Activated CD4-positive, alpha-beta T cell treated with anti-CD3 and anti-CD28 coated beads, Interleukin-10, Interleukin-2, amounts not matched to agents 100 ng/mL and 50 ng/mL, durations not matched to agents 16 hours and 8 hours (primary cell): ENCODE results near the gene PRB2.
"Not testable (repeated sequence)": the region's sequence is repeated elsewhere in the genome, so short reads cannot be mapped to it uniquely, and the experiment has no call there.

Source experiments
- DNase-seq: peaks from one replicate; pipeline ENCODE4 v3.0.0-alpha.2; 2020

PRB2 gene

DNA sequence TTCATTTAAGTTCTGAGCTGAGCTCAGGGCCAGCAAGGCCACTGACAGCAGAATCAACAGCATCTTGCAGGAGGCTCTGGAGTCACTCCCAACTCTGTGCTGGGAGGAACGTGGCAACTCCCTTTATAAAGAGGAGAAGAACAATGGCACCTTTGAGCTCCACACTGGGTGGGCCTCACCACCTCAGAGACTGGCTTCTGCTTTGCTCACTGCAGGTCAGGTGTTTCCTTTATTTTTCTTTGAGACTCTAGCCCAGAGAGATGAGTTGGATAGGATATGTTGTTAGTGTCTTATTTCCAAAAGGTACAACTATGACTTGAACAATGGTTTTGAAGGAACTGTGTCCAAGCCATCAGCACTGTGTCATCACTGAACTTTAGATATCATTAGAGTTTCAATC, at the start of gene PRB2:
PRB2 (minus strand) TSS at position 101 of the 400 bp plus-strand sequence; CDS start at position 63, 38 bp downstream.
- not testable (repeated sequence) for DNase-seq

DNA sequence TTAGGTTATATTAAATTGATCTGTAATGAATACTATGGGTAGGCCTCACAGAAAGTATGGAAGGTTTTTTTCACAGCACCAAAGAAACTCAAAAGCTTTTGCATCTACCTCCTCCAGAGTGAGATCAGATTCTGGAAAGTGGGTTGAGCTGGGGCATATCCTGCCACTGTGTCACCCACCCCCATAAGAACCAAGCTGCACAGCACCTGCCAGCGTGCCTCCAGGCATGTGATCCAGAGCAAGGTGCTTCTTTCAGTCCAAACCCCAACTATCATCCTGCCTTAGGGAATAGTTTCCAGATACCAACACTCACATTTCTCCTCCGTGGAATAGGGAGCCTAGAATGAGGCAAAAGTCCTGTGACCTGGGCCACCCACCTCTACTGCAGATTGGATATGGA, 42.6 kb upstream of the PRB2 start:
- no peak for DNase-seq

DNA sequence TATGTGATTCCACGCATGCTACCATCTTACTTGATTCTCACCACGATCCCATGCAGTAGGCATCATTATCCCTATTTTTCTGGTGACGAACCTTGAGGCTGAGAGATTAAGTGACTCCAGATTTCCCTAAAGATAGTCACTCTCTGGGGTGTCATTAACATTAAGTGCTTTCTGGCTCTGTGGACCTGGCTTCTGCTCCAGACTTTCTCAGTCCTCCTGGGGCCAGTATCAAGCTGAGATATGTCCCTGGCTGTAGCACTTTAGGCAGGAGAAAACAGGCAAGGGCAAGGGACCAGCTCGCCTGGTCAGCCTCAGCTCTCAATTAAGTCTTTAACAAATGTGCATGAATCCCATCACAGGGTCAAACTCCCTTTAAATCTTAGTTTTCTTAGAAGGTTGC, 38.3 kb upstream of the PRB2 start:
- no peak for DNase-seq

DNA sequence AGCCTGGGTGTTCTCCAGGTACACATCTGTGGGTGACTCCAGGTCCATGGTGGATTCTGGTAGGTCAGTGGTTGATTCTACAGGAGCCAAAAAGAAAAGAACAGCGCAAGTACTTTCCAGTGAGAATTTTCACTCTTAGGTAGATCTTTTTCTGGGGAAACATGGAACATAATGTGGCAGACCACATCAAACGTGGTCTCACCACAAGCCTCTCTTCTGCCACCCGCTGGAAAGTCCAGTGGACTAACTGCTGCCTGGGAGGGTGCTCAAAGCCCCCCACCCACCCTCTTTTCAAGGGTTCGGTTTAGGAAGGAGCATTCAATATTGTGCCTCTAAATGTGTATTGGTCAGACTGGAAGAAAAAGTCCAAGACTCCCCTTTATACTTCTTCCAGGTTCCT, 36.1 kb upstream of the PRB2 start:
- DNase-seq, result no peak

DNA sequence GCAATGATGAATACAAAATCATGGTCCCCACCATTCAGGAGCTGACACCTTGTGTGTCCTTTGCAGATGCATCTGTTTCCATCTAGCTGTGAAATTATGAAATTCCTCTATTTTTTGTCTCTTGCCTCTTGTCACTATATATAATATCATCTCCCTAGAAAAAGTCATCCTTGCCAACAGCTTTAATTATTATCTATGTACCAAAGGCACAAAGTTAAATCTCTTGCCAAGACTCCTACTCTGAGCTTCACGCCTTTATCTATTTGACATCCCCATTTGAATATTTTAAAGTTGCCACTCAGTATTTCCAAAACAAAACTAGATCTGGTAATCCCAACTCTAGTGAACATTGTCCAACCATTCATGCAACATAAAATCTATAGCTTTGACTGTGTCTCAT, 32.0 kb upstream of the PRB2 start:
- no peak for DNase-seq

DNA sequence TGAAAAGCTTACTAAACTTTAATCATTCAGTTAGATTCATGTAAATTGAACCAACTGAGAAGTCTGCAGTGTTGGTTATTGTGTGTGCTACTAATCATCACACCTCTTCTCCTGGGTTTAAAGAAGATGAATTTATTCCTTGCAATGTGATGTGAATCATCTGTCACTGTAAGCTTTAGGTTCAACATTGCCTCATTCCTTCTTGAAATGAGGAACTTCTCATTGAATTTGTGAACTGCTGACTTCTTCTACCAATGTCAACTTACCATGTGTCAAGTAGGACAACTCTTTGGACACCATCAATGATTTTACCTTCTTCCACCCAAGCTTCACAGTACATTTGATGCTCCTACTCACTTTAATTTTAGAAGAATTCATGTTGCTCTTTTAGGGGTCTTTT, 17.4 kb upstream of the PRB2 start:
- DNase-seq, result no peak

DNA sequence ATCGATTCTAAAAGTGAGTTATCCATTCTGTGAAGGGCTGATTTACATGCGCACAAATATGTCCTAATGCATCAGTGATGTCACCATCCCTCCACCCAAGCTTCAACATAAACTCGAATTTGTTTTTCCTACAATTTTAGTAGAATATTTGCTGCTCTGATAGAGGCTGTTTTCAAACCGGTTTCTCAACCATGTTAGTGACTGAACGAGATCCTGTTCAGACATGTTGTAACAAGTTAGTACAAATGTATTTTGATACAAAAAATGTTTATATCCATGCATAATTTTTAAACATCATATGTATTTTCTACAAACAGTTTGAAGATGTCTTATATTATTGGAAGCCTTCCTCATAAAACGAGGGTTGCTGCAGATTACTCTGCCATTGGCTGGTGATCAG, 12.7 kb upstream of the PRB2 start:
- no peak for DNase-seq

DNA sequence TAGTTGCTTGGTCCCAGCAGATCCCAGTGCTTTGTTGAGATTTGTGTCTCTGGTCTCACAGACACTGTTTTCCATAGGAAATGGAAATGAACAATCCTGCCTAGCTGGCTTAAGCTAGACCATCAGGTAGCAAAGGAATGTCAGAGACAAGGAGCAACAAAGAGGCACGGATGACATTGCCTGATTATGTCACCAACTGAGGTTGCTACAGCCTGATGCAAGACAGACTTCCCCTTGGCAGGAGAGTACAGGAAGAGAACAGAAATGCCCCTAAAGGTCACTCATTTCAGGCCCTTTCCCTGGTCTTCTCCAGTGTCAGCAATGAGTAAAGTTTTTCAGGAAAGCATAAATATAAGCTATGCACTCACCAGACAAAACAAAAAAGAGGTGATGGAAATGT, 2.0 kb upstream of the PRB2 start:
- no peak for DNase-seq

DNA sequence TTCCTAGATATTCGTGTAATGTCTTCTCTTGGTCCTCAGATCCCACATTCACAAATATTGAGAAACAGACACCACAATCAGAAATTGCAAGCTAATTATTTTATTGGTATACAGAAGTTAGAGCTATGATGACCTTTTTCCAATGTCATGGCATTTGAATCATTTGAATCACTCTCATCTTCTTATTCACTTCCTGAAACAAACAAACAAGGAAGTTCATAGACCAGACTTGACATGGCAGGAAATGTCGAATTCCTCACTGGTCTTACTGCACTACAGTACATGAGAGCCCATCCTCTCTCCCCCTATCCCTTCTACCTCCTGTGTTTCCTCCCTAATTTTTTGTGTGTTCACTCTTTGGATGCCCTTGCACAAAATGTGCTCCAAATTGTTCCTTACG, 3.9 kb downstream of the PRB2 start:
- DNase-seq, result not testable (repeated sequence)

DNA sequence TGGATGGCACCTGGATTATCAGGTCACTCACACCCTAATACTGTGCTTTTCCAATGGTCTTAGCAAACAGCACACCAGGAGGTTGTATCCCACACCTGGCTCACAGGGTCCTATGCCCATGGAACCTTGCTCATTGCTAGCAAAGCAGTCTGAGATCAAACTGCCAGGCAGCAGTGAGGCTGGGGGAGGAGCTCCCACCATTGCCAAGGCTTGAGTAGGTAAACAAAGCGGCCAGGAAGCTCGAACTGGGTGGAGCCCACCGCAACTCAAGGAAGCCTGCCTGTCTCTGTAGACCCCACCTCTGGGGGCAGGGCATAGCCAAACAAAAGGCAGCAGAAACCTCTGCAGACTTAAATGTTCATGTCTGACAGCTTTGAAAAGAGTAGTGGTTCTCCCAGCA, 17.9 kb downstream of the PRB2 start:
- DNase-seq, result not testable (repeated sequence)

DNA sequence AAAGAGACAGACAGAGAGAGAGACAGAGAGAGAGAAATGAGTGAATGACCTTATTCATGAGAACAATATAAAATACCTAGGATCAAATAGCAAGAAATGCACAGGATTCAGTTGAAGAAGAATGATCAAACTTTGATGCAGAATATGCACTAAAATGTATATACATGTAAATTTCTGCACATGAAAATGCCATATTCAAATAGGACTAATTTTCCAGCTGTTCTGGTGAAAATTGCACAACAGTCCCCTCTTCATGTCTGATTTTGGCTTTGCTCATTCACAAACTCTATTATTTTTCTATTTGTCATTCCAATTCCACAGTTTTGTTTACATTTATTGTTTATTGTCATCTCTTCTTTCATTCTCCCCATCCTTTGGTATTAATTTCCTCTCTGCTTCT, 34.2 kb downstream of the PRB2 start:
- DNase-seq, result no peak

DNA sequence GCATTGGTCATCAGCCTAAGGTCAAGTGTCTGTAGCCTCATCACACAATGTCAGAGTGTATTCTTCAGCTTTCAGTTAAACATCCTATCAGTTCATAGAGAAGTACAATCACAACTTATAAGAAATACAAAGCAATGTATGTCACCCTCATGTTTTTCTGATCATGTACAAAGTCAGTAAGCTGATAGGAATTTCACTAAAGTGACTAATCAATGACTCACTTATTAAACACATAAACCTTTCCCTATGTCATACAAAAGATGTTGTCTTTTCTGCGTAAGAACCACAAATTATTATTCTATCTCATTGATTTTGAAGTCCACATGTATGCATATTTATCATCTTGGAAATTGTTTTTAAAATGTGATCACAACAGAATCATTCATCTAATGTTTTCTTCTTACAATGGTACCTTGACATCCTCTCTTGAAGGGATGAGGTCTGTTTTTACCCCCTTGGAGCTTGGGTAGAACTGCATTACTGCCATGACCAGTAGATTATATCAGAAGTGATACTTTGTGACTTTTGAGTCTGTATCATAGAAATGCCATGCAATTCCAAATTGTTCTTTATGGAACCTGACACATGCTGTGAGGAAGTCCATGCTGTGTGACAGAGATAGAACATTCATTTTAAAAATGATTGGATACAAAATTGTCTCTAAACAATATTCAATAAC, 35.0 kb downstream of the PRB2 start:
- not testable (repeated sequence) for DNase-seq

DNA sequence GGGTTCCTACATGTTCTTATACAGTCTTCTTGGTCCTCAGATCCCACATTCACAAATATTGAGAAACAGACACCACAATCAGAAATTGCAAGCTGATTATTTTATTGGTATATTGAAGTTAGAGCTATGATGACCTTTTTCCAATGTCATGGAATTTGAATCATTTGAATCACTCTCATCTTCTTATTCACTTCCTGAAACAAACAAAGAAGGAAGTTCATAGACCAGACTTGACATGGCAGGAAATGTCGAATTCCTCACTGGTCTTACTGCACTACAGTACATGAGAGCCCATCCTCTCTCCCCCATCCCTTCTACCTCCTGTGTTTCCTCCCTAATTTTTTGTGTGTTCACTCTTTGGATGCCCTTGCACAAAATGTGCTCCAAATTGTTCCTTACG, 43.6 kb downstream of the PRB2 start:
- DNase-seq, result not testable (repeated sequence)

DNA sequence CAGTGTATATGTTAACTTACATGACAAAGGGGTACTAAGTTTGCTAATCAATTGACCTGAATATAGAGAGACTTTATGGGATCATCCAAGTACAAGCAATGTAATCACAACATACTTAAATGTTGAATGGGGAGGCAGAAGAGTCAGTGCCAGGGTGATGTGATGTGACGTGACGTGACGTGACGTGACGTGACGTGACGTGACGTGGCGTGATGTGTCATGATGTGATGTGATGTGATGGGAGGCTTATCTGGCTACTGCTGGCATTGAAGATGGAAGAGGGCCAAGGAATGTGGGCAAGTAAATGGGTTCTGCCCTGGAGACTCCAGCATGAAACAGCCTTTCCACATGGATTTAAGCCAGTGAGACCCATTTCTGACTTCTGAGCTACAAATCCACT, 46.9 kb downstream of the PRB2 start:
- DNase-seq, result no peak

DNA sequence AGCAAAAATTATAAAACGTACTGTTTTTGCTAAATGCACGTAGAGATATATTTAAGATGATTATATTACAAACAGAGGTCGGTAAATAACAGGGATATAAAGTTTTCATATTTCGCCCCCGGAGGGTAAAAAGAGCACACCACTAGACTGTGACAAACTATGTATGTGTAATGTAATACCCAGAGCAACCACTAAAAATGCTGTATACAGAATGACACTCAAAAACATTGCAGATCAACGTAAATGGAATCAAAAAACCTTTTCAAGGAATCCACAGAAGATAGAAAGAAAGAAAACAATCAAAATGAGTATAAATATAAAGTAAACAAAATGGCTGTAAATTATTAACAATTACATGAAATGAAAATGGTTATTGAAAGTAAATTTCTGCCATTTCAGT, 47.6 kb downstream of the PRB2 start:
- DNase-seq, result no peak

DNA sequence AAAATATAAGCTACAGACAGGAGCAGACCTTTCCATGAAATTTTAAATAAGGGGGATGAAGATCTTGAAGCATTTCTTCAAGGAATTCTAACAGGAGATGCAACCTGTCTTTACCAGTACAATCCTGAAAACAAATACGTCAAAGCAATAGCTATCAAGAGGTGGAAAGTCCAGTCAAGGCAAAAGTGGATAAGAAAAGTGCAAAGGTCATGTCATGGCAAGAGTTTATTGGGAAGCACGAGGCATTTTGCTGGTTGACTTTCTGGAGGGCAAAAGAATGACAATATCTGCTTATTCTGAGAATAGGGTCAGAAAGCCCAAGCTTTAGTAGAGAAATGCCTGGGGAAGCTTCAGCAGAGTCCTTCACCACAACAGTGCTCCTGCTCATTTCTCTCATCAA, 50.9 kb downstream of the PRB2 start:
- no peak for DNase-seq
